NCI-H510A (cell line): ENCODE results near the gene CES2.
"Not testable (repeated sequence)": the region's sequence is repeated elsewhere in the genome, so short reads cannot be mapped to it uniquely, and the experiment has no call there.

Experiments
- DNase-seq: peaks from one replicate; lab custom pipeline; 2025; lab: John Stamatoyannopoulos, UW

CES2 gene

DNA sequence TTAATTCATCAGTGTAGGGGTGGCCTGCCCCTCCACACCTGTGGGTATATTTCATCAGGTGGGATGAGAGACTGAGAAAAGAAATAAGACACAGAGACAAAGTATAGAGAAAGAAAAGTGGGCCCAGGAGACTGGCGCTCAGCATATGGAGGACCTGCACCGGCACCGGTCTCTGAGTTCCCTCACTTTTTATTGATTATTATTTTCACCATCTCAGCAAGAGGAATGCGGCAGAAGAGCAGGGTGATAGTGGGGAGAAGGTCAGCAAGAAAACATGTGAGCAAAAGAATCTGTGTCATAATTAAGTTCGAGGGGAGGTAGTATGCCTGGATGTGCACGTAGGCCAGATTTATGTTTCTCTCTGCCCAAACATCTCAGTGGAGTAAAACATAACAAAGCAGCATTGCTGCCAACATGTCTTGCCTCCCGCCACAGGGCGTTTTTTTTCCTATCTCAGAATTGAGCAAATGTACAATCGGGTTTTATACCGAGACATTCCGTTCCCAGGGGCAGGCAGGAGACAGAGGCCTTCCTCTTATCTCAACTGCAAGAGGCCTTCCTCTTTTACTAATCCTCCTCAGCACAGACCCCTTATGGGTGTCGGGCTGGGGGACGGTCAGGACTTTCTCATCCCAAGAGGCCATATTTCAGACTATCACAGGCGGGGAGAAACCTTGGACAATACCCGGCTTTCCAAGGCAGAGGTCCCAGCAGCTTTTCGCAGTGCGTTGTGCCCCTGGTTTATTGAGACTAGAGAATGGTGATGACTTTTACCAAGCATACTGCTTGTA, 20.2 kb downstream of the CES2 start:
- not testable (repeated sequence) for DNase-seq

DNA sequence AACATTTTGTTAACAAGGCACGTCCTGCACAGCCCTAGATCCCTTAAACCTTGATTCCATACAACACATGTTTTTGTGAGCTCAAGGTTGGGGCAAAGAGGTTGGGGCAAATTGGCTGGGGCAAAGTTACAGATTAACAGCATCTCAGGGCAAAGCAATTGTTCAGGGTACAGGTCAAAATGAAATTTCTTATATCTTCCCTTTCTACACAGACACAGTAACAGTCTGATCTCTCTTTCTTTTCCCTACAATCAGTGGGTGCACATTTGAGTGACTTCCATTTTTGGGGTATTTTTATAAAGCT, 20.8 kb downstream of the CES2 start:
- not testable (repeated sequence) for DNase-seq

DNA sequence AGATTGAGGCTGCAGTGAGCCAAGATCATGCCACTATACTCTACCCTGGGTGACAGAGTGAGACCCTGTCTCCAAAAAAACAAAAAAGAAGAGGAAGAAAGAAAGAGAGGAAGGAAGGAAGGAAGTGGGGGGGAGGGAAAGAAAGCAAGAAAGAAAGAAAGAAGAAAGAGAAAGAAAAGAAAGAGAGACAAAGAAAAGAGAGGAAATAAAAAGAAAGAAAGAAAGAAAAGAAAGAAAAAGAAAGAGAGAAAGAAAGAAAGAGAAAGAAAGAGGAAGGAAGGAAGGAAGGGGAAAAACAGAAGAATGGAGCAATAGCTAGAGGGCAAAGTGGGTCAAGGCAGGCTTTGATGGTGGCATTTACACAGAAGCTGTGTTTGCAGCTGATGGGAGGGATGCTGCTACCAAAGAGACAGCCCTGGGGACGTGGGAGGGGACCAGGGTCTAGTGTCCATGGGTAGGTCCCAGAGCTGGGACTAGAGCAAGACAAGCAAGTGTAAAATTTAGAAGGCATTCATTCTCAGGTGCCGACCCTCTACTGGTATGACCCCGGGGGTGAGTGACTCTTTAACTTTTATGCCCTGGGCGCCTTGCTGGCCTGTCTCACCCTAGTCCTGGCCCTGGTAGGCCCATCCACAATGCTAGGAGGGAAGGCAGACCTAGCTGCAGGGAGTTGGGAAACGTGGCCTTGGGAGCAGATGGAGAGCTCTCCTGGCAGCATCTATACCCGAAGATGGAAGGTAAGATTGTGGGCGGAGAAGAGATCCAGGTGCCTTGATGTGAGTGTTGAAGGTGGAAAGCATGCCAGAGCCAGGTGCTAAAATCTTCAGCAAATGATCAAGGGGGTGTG, 23.8 kb downstream of the CES2 start:
- DNase-seq = no peak

DNA sequence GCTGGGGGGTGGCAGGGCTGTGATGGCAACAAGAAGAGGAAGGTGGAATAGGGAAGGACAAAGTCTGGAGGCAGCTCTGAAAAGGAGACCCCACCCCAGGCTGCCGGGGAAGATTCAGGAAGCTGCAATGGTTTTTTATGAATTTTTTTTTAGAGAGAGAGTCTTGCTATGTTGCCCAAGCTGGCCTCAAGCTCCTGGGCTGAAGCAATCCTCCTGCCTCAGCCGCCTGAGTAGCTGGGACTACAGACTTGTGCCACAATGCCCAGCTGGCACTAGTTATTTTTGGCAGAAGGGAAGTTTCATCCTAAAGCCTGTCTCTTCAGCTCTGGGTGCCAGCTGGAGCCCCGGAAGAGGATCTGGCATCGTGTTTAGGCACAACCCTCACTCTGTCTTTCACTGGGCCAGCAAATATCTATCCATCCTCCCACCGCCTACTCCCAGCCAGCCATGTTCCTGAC, 24.4 kb downstream of the CES2 start:
- DNase-seq = no peak

DNA sequence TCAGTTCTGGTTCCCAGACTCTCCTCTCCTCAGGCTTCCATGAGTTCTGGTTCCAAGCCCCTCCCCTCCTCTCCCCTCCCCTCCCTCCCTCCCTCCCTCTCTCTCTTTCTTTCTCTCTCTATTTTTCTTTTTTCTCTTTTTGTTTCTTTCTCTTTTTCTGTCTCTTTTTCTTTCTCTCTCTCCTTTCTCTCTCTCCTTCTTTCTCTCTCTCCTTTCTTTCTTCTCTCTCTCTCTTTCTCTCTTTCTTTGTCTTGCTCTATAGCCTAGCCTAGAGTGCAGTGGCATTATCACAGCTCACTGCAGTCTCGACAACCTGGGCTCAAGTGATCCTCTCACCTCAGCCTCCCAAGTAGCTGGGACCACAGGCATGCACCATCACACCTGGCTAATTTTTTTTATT, 25.0 kb downstream of the CES2 start:
- no peak for DNase-seq

DNA sequence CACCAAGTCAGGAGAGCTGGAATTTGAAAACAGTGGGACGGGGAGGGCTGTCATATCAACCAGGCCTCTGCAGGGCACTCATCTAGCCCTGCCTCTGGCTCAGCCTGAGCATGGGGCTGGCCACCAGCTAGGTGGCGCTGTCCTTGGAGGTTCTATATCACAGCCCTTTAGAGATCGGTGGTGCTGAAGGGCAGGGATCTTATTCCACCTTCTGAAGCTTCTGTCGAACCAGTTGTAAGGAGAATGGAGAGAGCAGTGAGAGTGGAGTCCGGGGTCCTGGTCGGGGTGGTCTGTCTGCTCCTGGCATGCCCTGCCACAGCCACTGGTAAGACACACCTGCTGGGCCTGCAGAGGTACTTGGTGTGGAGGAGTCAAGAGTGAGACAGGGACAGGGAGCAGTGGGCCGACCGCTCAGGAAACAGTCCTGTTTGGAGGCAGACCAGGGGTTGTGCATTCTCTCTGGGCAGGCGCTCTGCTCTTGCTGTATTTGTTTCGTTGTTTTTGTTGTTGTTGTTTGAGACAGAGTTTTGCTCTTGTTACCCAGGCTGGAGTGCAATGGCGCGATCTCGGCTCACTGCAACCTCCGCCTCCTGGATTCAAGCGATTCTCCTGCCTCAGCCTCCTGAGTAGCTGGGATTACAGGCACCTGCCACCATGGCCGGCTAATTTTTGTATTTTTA, 25.9 kb downstream of the CES2 start, which contains the start of gene CES3:
TSS of gene CES3 (plus strand) at position 202 of the 680 bp plus-strand sequence. CDS start at position 244, 42 bp downstream.
- peak; percentile 43 for DNase-seq

DNA sequence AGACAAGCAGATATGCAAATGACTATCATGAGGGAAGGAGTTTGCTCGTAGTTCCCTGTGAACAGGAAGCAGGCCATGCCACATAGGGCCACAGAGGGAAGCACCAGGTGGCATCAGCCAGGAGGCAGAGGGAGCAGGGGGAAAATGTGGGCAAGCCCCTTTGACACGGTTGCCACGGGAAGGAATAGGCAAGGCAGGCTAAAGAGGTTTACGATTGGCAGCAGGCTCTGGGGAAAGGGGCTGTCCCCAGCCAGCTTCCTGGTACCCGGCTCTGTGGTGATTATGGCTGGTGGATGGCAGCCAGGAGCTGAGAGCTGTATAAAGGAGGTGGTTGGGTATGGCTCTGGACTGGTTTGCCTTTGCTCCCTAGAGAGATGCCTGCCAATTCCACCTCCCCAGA, 26.6 kb downstream of the CES2 start:
- DNase-seq = no peak

DNA sequence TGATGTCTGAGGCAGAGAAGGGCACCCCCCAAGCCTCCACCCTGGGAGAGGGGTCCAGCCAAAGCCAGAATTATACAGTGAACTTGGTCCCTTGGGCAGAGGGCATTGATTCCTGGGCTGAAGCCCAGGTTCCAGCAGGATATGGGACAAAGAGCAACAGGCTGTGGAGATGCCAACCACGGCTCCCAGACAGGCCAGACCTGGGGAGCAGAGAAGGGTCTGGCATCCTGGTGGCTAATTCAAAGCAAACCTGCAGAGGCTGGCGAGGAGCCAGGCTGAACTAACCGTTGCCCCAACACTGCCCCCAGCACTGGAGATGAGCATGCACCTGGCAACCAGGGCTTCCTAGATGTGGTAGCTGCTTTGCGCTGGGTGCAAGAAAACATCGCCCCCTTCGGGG, 28.7 kb downstream of the CES2 start:
- DNase-seq = no peak

DNA sequence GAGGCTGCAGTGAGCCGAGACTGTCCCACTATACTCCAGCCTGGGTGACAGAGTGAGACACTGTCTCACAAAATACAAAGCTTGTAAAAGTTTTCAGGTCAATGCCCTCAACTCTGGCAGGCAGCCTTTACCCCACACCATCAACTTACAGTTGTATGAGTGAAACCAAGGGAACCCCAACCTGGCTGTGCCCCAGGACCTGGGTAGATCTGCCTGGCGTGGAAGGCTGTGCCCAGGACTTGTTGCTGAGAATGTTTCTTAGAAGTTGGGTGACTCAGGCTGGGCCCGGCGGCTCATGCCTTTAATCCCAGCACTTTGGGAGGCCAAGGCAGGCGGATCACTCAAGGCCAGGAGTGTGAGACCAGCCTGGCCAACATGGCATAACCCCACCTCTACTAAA, 33.5 kb downstream of the CES2 start:
- DNase-seq = no peak

DNA sequence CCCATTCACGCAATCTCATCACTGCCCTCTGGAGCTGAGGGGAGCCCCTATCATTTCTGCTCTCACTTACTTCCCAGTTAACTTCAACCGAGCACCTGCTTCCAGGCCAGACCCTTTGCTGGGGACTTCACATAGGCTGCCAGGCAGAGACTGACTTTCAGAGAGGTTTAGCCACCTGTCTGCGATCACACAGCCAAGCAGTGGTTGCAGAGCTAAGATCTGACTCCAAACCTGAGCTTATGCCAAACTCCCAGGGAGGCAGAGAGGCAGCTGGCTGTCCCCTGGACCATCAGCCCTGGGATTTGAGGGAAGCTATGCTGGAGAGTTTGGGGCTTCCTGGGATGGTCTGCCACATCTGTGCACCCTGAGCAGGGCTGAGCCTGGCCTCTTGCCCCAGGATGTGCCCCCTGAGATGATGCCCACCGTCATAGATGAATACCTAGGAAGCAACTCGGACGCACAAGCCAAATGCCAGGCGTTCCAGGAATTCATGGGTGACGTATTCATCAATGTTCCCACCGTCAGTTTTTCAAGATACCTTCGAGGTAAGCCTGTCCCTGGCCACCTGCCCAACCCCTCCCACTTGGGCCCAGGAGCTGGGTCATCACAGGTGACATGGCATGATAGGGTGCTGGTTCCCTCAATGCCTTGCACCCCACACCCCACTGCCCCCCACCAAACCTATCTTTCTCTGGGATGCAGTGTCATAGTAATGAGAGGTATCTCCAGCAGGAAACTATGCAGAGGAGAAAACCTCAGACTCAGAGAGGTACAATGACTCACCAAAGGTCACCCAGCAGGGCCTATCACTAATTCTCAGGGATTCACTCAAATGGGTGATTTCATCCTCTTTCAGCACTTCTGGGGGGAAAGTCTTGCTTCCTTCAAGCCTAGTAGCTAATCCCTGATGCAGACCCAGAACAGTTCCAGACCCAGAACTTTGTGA, 35.7 kb downstream of the CES2 start:
- DNase-seq = no peak

DNA sequence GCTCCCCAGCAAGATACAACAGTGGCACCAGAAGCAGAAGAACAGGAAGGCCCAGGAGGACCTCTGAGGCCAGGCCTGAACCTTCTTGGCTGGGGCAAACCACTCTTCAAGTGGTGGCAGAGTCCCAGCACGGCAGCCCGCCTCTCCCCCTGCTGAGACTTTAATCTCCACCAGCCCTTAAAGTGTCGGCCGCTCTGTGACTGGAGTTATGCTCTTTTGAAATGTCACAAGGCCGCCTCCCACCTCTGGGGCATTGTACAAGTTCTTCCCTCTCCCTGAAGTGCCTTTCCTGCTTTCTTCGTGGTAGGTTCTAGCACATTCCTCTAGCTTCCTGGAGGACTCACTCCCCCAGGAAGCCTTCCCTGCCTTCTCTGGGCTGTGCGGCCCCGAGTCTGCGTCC, 37.7 kb downstream of the CES2 start:
- DNase-seq = no peak

DNA sequence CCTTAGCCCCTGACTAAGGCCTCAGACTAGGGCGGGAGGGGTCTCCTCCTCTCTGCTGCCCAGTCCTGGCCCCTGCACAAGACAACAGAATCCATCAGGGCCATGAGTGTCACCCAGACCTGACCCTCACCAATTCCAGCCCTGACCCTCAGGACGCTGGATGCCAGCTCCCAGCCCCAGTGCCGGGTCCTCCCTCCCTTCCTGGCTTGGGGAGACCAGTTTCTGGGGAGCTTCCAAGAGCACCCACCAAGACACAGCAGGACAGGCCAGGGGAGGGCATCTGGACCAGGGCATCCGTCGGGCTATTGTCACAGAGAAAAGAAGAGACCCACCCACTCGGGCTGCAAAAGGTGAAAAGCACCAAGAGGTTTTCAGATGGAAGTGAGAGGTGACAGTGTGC, 38.4 kb downstream of the CES2 start:
- DNase-seq = no peak

DNA sequence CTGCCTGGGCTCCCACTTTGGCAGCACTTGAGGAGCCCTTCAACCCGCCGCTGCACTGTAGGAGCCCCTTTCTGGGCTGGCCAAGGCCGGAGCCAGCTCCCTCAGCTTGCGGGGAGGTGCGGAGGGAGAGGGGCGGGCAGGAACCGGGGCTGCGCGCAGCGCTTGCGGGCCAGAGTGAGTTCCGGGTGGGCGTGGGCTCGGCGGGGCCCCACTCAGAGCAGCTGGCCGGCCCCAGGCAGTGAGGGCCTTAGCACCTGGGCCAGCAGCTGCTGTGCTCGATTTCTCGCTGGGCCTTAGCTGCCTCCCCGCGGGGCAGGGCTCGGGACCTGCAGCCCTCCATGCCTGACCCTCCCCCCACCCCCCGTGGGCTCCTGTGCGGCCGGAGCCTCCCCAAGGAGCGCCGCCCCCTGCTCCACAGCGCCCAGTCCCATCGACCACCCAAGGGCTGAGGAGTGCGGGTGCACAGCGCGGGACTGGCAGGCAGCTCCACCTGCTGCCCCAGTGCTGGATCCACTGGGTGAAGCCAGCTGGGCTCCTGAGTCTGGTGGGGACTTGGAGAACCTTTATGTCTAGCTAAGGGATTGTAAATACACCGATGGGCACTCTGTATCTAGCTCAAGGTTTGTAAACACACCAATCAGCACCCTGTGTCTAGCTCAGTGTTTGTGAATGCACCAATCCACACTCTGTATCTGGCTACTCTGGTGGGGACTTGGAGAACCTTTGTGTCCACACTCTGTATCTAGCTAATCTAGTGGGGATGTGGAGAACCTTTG, 39.0 kb downstream of the CES2 start:
- not testable (repeated sequence) for DNase-seq

DNA sequence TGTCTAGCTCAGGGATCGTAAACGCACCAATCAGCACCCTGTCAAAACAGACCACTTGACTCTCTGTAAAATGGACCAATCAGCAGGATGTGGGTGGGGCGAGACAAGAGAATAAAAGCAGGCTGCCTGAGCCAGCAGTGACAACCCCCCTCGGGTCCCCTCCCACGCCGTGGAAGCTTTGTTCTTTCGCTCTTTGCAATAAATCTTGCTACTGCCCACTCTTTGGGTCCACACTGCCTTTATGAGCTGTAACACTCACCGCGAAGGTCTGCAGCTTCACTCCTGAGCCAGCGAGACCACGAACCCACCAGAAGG, 39.6 kb downstream of the CES2 start:
- DNase-seq = not testable (repeated sequence)

DNA sequence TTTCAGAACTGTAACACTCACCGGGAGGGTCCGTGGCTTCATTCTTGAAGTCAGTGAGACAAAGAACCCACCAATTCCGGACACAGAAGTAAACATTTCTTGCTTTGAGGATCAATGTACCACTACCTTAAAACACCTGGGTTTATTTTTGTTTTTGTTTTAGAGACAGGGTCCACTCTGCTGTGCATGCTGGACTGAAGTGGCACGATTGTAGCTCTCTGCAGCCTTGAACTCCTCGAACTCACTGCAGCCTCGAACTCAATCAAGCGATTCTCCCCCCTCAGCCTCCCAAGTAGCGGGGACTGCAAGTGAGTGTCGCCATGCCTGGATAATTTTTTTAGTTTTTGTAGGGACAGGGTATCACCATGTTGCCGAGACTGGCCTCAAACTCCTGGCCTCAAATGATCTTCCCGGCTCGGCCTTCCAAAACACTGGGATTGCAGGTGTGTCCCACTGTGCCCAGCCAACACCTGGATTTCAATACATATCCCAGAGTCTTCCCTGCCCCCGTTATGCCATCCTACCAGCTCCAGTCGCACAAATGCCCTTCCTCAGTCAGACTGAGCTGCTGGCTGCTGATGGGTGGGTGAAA, 40.1 kb downstream of the CES2 start:
- DNase-seq = no peak

DNA sequence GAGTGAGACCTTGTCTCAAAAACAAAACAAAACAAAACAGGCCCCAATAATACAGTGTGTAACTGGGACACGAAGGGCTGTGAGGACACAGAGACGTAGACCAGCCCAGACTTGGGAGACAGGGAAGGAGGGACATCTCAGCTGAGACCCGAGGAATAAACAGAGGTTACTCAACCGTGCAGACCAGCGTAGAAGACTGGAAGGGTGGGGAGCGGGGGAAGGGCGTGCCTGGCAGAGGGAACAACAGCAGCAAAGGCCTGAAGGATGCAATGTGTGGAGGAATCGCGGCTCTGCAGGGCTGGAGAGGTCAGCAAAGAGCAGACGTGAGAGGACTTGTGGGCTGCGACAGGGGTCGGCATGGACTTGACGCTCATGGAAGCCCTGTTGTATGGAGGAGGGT, 41.4 kb downstream of the CES2 start:
- no peak for DNase-seq

DNA sequence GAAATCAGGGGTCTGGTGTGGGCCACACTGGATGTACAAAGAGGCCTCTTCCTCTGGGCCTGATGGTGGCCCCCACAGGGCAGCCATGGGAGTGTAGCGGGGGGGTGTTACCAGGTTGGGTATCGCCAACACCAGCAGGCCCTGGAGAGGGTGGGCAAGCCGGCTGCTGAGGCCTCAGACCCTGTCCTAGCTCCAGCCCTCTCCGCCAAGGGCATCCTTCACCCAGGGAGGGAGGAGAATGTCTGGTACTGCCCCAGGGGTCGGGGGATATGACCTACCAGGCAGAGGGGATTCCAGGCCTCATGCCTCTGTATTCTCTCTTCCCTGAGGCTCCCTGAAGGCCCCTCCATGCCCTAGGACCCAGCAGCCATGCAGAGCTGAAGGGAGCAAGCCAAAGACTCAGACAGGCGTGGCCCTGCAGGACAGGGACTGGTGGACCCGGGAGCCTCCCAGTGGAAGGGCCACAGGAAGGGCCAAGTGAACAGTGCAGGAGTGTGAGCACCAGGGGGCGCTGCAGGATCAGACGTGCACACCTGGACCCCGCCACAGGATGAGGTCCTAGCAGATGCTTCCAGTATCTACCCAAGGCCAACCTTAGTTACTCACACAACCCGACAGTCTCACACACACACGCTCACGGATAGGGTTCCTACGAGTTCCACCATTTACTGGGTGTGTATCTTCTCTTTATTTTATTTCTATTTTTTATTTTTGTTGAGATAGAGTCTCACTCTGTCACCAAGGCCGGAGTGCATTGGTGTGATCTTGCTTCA, 42.2 kb downstream of the CES2 start:
- DNase-seq = peak; percentile 68

DNA sequence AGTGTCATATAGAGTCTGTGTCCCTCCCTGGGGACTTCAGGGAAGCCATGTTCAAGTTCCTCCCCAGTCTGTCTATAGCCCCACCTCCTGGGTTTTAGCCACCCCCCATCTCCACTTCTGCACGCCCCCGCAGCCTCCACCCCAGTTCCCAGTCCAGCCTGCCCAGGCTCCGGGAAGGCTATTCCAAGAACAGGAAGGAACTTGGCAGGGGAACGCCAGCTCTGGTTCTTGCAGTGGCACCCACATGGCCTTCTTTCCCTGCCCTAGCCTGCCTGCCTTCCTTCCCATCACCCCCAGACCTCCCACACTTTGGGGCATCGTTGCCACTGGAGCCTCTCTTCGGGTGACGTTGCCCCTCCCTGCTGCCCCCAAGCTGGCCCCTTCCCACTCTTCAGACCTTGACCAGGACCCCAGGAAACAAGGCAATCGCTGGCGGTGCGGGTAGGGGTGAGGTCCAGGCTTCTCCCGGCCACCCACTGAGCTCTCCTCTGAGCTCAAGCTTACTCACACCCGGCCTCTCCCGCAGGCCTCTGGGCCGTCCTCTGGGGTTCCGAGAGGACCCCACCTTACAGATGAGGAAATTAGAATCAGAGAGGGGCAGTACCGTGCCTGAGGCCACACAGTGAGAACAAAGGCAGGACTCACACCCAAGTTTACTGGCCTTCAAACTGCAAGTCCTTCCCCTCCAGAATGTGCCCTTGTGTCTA, 43.8 kb downstream of the CES2 start:
- DNase-seq = no peak

DNA sequence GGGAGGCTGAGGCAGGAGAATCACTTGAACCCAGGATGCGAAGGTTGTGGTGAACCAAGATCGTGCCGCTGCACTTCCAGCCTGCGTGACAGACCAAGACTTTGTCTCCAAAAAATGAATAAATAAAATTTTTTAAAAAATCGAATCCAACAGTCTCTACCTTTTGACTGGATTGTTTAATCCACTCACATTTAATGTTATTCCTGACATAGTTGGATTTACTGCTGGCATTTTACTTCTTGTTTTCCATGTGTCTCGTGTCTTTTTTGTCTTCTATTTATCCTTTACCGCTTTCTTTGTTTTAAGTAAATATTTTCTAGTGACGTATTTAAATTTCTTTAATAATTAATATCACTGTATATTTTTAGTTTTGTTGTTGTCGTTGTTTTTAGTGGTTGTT, 47.7 kb downstream of the CES2 start:
- no peak for DNase-seq
